Astrocyte (in vitro differentiated cells and primary cell): ENCODE results near the gene IQGAP3. TPM values are rescaled to one million over a fixed set of nuclear protein-coding genes. Genes with fewer than 3 reads are reported as not detected.

ENCODE experiments used
- DNase-seq: peaks from one replicate; pipeline ENCODE4 v3.0.0-alpha.2; 2010; ENCODE audit warnings: low read depth
- FAIRE-seq: peaks from 2 replicates; lab custom pipeline; 2011; peaks lifted over from hg19 to GRCh38; lab: Jason Lieb, UNC
- H2AFZ ChIP-seq: 2 replicates; pipeline ENCODE4 v1.6.0; 2012; ENCODE audit warnings: low read depth, low read length, inconsistent platforms
- H3K27ac ChIP-seq: 2 replicates; pipeline ENCODE4 v1.5.1; 2011; ENCODE audit warnings: low read depth, low read length, inconsistent platforms
- H3K27me3 ChIP-seq: 2 replicates; pipeline ENCODE4 v1.6.0; 2011; ENCODE audit warnings: low read length, inconsistent platforms; ENCODE audit not compliant: insufficient read depth
- H3K36me3 ChIP-seq: 2 replicates; pipeline ENCODE4 v1.5.1; 2011; ENCODE audit warnings: low read length, inconsistent platforms; ENCODE audit not compliant: insufficient read depth
- H3K4me1 ChIP-seq: 2 replicates; pipeline ENCODE4 v1.5.1; 2011; ENCODE audit warnings: low read length, inconsistent platforms; ENCODE audit not compliant: insufficient read depth
- H3K4me2 ChIP-seq: 2 replicates; pipeline ENCODE4 v1.6.0; 2012; ENCODE audit warnings: low read length, inconsistent platforms
- H3K4me3 ChIP-seq: 2 replicates; pipeline ENCODE4 v1.5.1; 2011; ENCODE audit warnings: low read depth, mild to moderate bottlenecking, low read length, inconsistent platforms; ENCODE audit not compliant: insufficient read depth
- H3K79me2 ChIP-seq: 2 replicates; pipeline ENCODE4 v1.6.0; 2012; ENCODE audit warnings: mild to moderate bottlenecking, low read length, inconsistent platforms; ENCODE audit not compliant: insufficient read depth
- H3K9ac ChIP-seq: 2 replicates; pipeline ENCODE4 v1.6.0; 2012; ENCODE audit warnings: mild to moderate bottlenecking, low read length, inconsistent platforms
- H3K9me3 ChIP-seq: 2 replicates; pipeline ENCODE4 v1.5.1; 2012; ENCODE audit warnings: low read depth, mild to moderate bottlenecking, low read length, inconsistent platforms; ENCODE audit not compliant: insufficient read depth
- H4K20me1 ChIP-seq: 2 replicates; pipeline ENCODE4 v1.6.0; 2012; ENCODE audit warnings: low read length, inconsistent platforms; ENCODE audit not compliant: insufficient read depth
- H3K27ac Mint-ChIP-seq: one replicate; pipeline ENCODE4 v1.8.0; 2021; ENCODE audit warnings: mild to moderate bottlenecking, mixed read lengths; ENCODE audit not compliant: unreplicated experiment
- H3K27me3 Mint-ChIP-seq: one replicate; pipeline ENCODE4 v1.8.0; 2021; ENCODE audit warnings: low read depth, mixed read lengths; ENCODE audit not compliant: unreplicated experiment
- H3K36me3 Mint-ChIP-seq: one replicate; pipeline ENCODE4 v1.8.0; 2021; ENCODE audit warnings: low read depth, mixed read lengths; ENCODE audit not compliant: unreplicated experiment
- H3K4me1 Mint-ChIP-seq: one replicate; pipeline ENCODE4 v1.8.0; 2021; ENCODE audit warnings: low read depth, mixed read lengths; ENCODE audit not compliant: unreplicated experiment
- H3K4me3 Mint-ChIP-seq: one replicate; pipeline ENCODE4 v1.8.0; 2021; ENCODE audit warnings: mild to moderate bottlenecking, moderate library complexity, mixed read lengths; ENCODE audit not compliant: unreplicated experiment
- H3K9me3 Mint-ChIP-seq: one replicate; pipeline ENCODE4 v1.8.0; 2021; ENCODE audit warnings: mild to moderate bottlenecking, mixed read lengths; ENCODE audit not compliant: unreplicated experiment
- CTCF ChIP-seq: IDR thresholded peaks from 2 replicates; pipeline ENCODE4 v1.5.1; 2011; ENCODE audit warnings: low read depth, mild to moderate bottlenecking, inconsistent platforms, low read length, moderate library complexity; ENCODE audit not compliant: insufficient read depth
- EZH2 ChIP-seq: IDR thresholded peaks from 2 replicates; pipeline ENCODE4 v1.6.1; 2012; ENCODE audit warnings: mild to moderate bottlenecking, low read length, inconsistent platforms; ENCODE audit not compliant: insufficient read depth
- total RNA-seq: library from RNA; stranded (reverse); gene quantifications from 2 replicates; pipeline ENCODE4 v1.2.1, GENCODE V29; 2021

IQGAP3 gene
- total RNA-seq, 1 donor from 2014 or later, result 2.2 TPM

- Histone ChIP-seq H3K36me3 (peaks cover 23% of the 10 kb centered on the region), H4K20me1 (peaks cover 19% of the 10 kb centered on the region), H2AFZ (peak overlapping the region; percentile 87), H3K79me2 (peaks cover 10% of the 10 kb centered on the region), H3K27ac (peak overlapping the region; percentile 48), H3K9me3 (no peaks in the 10 kb centered on the region), H3K9ac (peak overlapping the region; percentile 91), H3K4me3 (peak overlapping the region; percentile 61), H3K4me1 (peaks cover 12% of the 10 kb centered on the region), H3K4me2 (peak overlapping the region; percentile 91), H3K27me3 (no peaks in the 10 kb centered on the region)
- Mint-ChIP-seq H3K9me3 (peaks cover 2% of the 10 kb centered on the region), H3K36me3 (peaks cover 13% of the 10 kb centered on the region), H3K4me1 (peaks cover 3% of the 10 kb centered on the region), H3K4me3 (peak overlapping the region; percentile 84), H3K27me3 (no peaks in the 10 kb centered on the region), H3K27ac (no peak overlapping the region)
- FAIRE-seq (no peak), DNase-seq (no peak)
- TF ChIP-seq CTCF, result no peak
- TF ChIP-seq EZH2, result no peak
Observed at GRCh38 chr1:156592158-156592909, 20.0 kb upstream of the IQGAP3 start.

DNA sequence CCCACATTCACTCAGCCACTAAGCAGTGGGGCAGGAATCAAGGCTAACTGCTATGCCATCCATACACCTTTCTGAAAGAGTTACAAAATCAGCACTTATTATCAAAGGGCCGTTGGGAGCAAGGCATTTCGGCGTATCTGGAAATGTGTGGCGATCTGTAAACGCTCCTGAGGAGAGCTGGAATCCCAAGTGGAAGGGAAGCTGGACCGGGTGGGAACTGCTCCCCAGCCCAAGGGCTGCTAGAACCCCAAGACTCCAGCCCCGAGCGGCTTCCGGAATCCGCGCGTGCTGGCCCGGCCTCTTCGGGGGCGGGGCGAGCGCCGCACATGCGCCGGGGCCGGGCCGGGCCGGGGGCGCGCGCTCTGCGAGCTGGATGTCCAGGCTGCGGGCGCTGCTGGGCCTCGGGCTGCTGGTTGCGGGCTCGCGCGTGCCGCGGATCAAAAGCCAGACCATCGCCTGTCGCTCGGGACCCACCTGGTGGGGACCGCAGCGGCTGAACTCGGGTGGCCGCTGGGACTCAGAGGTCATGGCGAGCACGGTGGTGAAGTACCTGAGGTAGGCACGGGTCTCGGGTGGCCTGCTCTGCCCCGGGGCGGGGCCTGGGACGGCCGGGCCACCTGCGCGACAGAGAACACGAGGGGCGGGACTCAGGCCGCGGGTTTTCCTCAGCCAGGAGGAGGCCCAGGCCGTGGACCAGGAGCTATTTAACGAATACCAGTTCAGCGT is 19.2 kb upstream of the IQGAP3 start, which contains the start of gene NAXE:
Gene NAXE (plus strand): TSS at position 345 of the 726 bp plus-strand sequence. CDS start 29 bp downstream, at position 374.
- peaks cover 3% of the 10 kb centered on the region for H3K4me1 Mint-ChIP-seq
- peak within 1 kb of the TSS; percentile 48 for H3K27ac ChIP-seq
- peak within 1 kb of the TSS; percentile 84 for H3K4me3 Mint-ChIP-seq
- peak within 1 kb of the TSS; percentile 91 for H3K4me2 ChIP-seq
- H3K27ac Mint-ChIP-seq, result peak within 1 kb of the TSS; percentile 77
- H3K9ac ChIP-seq, result peak within 1 kb of the TSS; percentile 91
- H3K36me3 Mint-ChIP-seq, result peaks cover 9% of the 10 kb centered on the region
- DNase-seq (peak; percentile 31), FAIRE-seq (no peak)
- H3K9me3 ChIP-seq, result no peaks in the 10 kb centered on the region
- H4K20me1 ChIP-seq, result peaks cover 15% of the 10 kb centered on the region
- peaks cover 15% of the 10 kb centered on the region for H3K36me3 ChIP-seq
- TF ChIP-seq CTCF (no peak), EZH2 (no peak)
- peaks cover 2% of the 10 kb centered on the region for H3K9me3 Mint-ChIP-seq
- peaks cover 9% of the 10 kb centered on the region for H3K79me2 ChIP-seq
- no peaks in the 10 kb centered on the region for H3K27me3 ChIP-seq
- peak within 1 kb of the TSS; percentile 61 for H3K4me3 ChIP-seq
- H3K27me3 Mint-ChIP-seq, result no peaks in the 10 kb centered on the region
- peaks cover 12% of the 10 kb centered on the region for H3K4me1 ChIP-seq
- peak within 1 kb of the TSS; percentile 87 for H2AFZ ChIP-seq
